ENCODE measurements around the gene LTA4H.

The LTA4H gene

GRCh38 chr12:95997911-95998510, 37.4 kb downstream of the LTA4H start:
- Histone ChIP-seq H3K4me1 (ENCODE audit: insufficient read depth, low read length) (no peaks in the 10 kb centered on the region), H3K27me3 (ENCODE audit: insufficient read depth, low read length) (no peaks in the 10 kb centered on the region), H3K9ac (ENCODE audit: low read depth, low read length) (no peak overlapping the region), H3K4me3 (ENCODE audit: low read length) (no peak overlapping the region), H3K36me3 (ENCODE audit: insufficient read depth, low read length) (peaks cover 20% of the 10 kb centered on the region), H3K27ac (ENCODE audit: low read depth, low read length) (no peak overlapping the region), H3K9me3 (ENCODE audit: insufficient read depth, low read depth, low read length) (no peaks in the 10 kb centered on the region)
- WGBS, result 87% methylated on average over 5 of the region's 5 CpGs

- Histone ChIP-seq H3K4me3 (ENCODE audit: low read length) (no peak overlapping the region), H3K27ac (ENCODE audit: low read depth, low read length) (no peak overlapping the region), H3K9me3 (ENCODE audit: insufficient read depth, low read depth, low read length) (no peaks in the 10 kb centered on the region), H3K9ac (ENCODE audit: low read depth, low read length) (no peak overlapping the region), H3K4me1 (ENCODE audit: insufficient read depth, low read length) (no peaks in the 10 kb centered on the region), H3K27me3 (ENCODE audit: insufficient read depth, low read length) (no peaks in the 10 kb centered on the region), H3K36me3 (ENCODE audit: insufficient read depth, low read length) (peaks cover 13% of the 10 kb centered on the region)
- WGBS, result 91% methylated on average over 3 of the region's 3 CpGs
These were observed 38.1 kb downstream of the LTA4H start for GRCh38 chr12:95997276-95997675.

- WGBS, result 91% methylated on average over 7 of the region's 7 CpGs
- Histone ChIP-seq H3K27me3 (ENCODE audit: insufficient read depth, low read length) (no peaks in the 10 kb centered on the region), H3K36me3 (ENCODE audit: insufficient read depth, low read length) (peaks cover 8% of the 10 kb centered on the region; the same call in 1 of the 2 replicates), H3K9ac (ENCODE audit: low read depth, low read length) (no peak within 1 kb of the TSS), H3K9me3 (ENCODE audit: insufficient read depth, low read depth, low read length) (no peaks in the 10 kb centered on the region), H3K27ac (ENCODE audit: low read depth, low read length) (no peak within 1 kb of the TSS), H3K4me1 (ENCODE audit: insufficient read depth, low read length) (no peaks in the 10 kb centered on the region), H3K4me3 (ENCODE audit: low read length) (no peak within 1 kb of the TSS)
These were observed 39.2 kb downstream of the LTA4H start, which contains the start of gene HAL for GRCh38 chr12:95996034-95996658. Gene HAL, minus strand, starts transcription at chr12:95996344. Its CDS starts 434 bp downstream, at chr12:95995910.

GRCh38 chr12:95995238-95996031, 40.0 kb downstream of the LTA4H start:
- H3K27me3 ChIP-seq (ENCODE audit: insufficient read depth, low read length), result no peaks in the 10 kb centered on the region
- H3K27ac ChIP-seq (ENCODE audit: low read depth, low read length), result no peak overlapping the region
- H3K4me3 ChIP-seq (ENCODE audit: low read length), result no peak overlapping the region
- H3K9ac ChIP-seq (ENCODE audit: low read depth, low read length), result no peak overlapping the region
- no peaks in the 10 kb centered on the region for H3K9me3 ChIP-seq (ENCODE audit: insufficient read depth, low read depth, low read length)
- 96% methylated on average over 29 of the region's 29 CpGs for WGBS
- H3K36me3 ChIP-seq (ENCODE audit: insufficient read depth, low read length), result 0 out of 2 replicates have a peak, but pooled peaks cover under 1% of the 10 kb centered on the region
- no peaks in the 10 kb centered on the region for H3K4me1 ChIP-seq (ENCODE audit: insufficient read depth, low read length)

GRCh38 chr12:95994476-95994875, 40.9 kb downstream of the LTA4H start:
- Histone ChIP-seq H3K27ac (ENCODE audit: low read depth, low read length) (no peak overlapping the region), H3K9me3 (ENCODE audit: insufficient read depth, low read depth, low read length) (no peaks in the 10 kb centered on the region), H3K27me3 (ENCODE audit: insufficient read depth, low read length) (no peaks in the 10 kb centered on the region), H3K36me3 (ENCODE audit: insufficient read depth, low read length) (no peaks in the 10 kb centered on the region), H3K9ac (ENCODE audit: low read depth, low read length) (no peak overlapping the region), H3K4me1 (ENCODE audit: insufficient read depth, low read length) (no peaks in the 10 kb centered on the region), H3K4me3 (ENCODE audit: low read length) (no peak overlapping the region)
- 91% methylated on average over 5 of the region's 5 CpGs for WGBS

GRCh38 chr12:95993907-95994306, 41.5 kb downstream of the LTA4H start:
- H3K36me3 ChIP-seq (ENCODE audit: insufficient read depth, low read length), result no peaks in the 10 kb centered on the region
- no peak overlapping the region for H3K4me3 ChIP-seq (ENCODE audit: low read length)
- H3K9ac ChIP-seq (ENCODE audit: low read depth, low read length), result no peak overlapping the region
- H3K27me3 ChIP-seq (ENCODE audit: insufficient read depth, low read length), result no peaks in the 10 kb centered on the region
- H3K27ac ChIP-seq (ENCODE audit: low read depth, low read length), result no peak overlapping the region
- WGBS, result 92% methylated on average over 6 of the region's 7 CpGs
- H3K9me3 ChIP-seq (ENCODE audit: insufficient read depth, low read depth, low read length), result no peaks in the 10 kb centered on the region
- no peaks in the 10 kb centered on the region for H3K4me1 ChIP-seq (ENCODE audit: insufficient read depth, low read length)

GRCh38 chr12:95990136-95990535, 45.3 kb downstream of the LTA4H start:
- Histone ChIP-seq H3K27me3 (ENCODE audit: insufficient read depth, low read length) (no peaks in the 10 kb centered on the region), H3K9ac (ENCODE audit: low read depth, low read length) (no peak overlapping the region), H3K4me3 (ENCODE audit: low read length) (no peak overlapping the region), H3K4me1 (ENCODE audit: insufficient read depth, low read length) (peaks cover 15% of the 10 kb centered on the region), H3K27ac (ENCODE audit: low read depth, low read length) (no peak overlapping the region), H3K36me3 (ENCODE audit: insufficient read depth, low read length) (no peaks in the 10 kb centered on the region), H3K9me3 (ENCODE audit: insufficient read depth, low read depth, low read length) (no peaks in the 10 kb centered on the region)
- 84% methylated on average over 7 of the region's 7 CpGs for WGBS

- Histone ChIP-seq H3K27me3 (ENCODE audit: insufficient read depth, low read length) (no peaks in the 10 kb centered on the region), H3K4me3 (ENCODE audit: low read length) (no peak overlapping the region), H3K27ac (ENCODE audit: low read depth, low read length) (no peak overlapping the region), H3K36me3 (ENCODE audit: insufficient read depth, low read length) (no peaks in the 10 kb centered on the region), H3K9ac (ENCODE audit: low read depth, low read length) (no peak overlapping the region), H3K4me1 (ENCODE audit: insufficient read depth, low read length) (peaks cover 15% of the 10 kb centered on the region), H3K9me3 (ENCODE audit: insufficient read depth, low read depth, low read length) (no peaks in the 10 kb centered on the region)
- WGBS, result 94% methylated on average over 4 of the region's 4 CpGs
These were observed 45.8 kb downstream of the LTA4H start for GRCh38 chr12:95989504-95990123.

GRCh38 chr12:95988506-95989275, 46.7 kb downstream of the LTA4H start:
- Histone ChIP-seq H3K27ac (ENCODE audit: low read depth, low read length) (no peak overlapping the region), H3K4me1 (ENCODE audit: insufficient read depth, low read length) (peaks cover 15% of the 10 kb centered on the region), H3K4me3 (ENCODE audit: low read length) (no peak overlapping the region), H3K27me3 (ENCODE audit: insufficient read depth, low read length) (no peaks in the 10 kb centered on the region), H3K9ac (ENCODE audit: low read depth, low read length) (no peak overlapping the region), H3K9me3 (ENCODE audit: insufficient read depth, low read depth, low read length) (no peaks in the 10 kb centered on the region), H3K36me3 (ENCODE audit: insufficient read depth, low read length) (no peaks in the 10 kb centered on the region)
- 90% methylated on average over 11 of the region's 11 CpGs for WGBS

GRCh38 chr12:95986635-95987570, 48.5 kb downstream of the LTA4H start:
- H3K9me3 ChIP-seq (ENCODE audit: insufficient read depth, low read depth, low read length), result no peaks in the 10 kb centered on the region
- 0 out of 2 replicates have a peak overlapping the region, but pooled peaks have one; percentile 28 for H3K27ac ChIP-seq (ENCODE audit: low read depth, low read length)
- H3K4me3 ChIP-seq (ENCODE audit: low read length), result no peak overlapping the region
- WGBS, result 51% methylated on average over 13 of the region's 14 CpGs
- no peak overlapping the region for H3K9ac ChIP-seq (ENCODE audit: low read depth, low read length)
- H3K27me3 ChIP-seq (ENCODE audit: insufficient read depth, low read length), result no peaks in the 10 kb centered on the region
- H3K4me1 ChIP-seq (ENCODE audit: insufficient read depth, low read length), result peaks cover 15% of the 10 kb centered on the region
- H3K36me3 ChIP-seq (ENCODE audit: insufficient read depth, low read length), result no peaks in the 10 kb centered on the region

All from HUES64 (cell line).